GM13977 (cell line): Measurements from ENCODE around the gene EPB41L2.

Experiments
- DNase-seq: peaks from one replicate; pipeline ENCODE4 v3.0.0; 2012; ENCODE audit warnings: low spot score
- CTCF ChIP-seq: IDR thresholded peaks from 2 replicates; pipeline ENCODE4 v1.5.1; 2012; ENCODE audit warnings: mild to moderate bottlenecking, control low read depth; ENCODE audit not compliant: insufficient read depth; ENCODE audit errors: extremely low read depth, missing control alignments
- in situ Hi-C: fragments of 300-500 bp; cut with MboI; formaldehyde crosslinking; loops from one replicate; pipeline ENCODE4 v1.12.0; 2022; ENCODE audit warnings: low sequenced_read_pairs, low pct_unique_long_range_greater_than_20kb, mixed read lengths, inconsistent platforms; ENCODE audit not compliant: unreplicated experiment

EPB41L2 gene

GRCh38 chr6:130848945-130849344, 214.1 kb downstream of the EPB41L2 start:
- TF ChIP-seq CTCF, result no peak

GRCh38 chr6:130847001-130847910, 215.8 kb downstream of the EPB41L2 start:
- DNase-seq, result no peak
- TF ChIP-seq CTCF, result no peak
- in situ Hi-C loops, result loop anchor here (25.0 kb wide), 1 partner anchor 535 kb away; no protein-coding TSS in a partner anchor

More at GRCh38 chr6:130848945-130849344, 214.1 kb downstream of the EPB41L2 start:
- in situ Hi-C loops, result loop anchor here (25.0 kb wide), 1 partner anchor 537 kb away; no protein-coding TSS in a partner anchor
- peak; percentile 16 for DNase-seq

GRCh38 chr6:130846501-130846900, 216.5 kb downstream of the EPB41L2 start:
- no peak for TF ChIP-seq CTCF
- no peak for DNase-seq
- in situ Hi-C loops, result loop anchor here (25.0 kb wide), 1 partner anchor 534 kb away; no protein-coding TSS in a partner anchor

- in situ Hi-C loops, result loop anchor here (25.0 kb wide), 1 partner anchor 531 kb away; no protein-coding TSS in a partner anchor
- peak; percentile 21 for DNase-seq
- peak; percentile 59 for TF ChIP-seq CTCF
Observed at GRCh38 chr6:130843575-130844320, 219.3 kb downstream of the EPB41L2 start.

GRCh38 chr6:130841128-130841728, 221.8 kb downstream of the EPB41L2 start:
- TF ChIP-seq CTCF, result no peak
- no peak for DNase-seq
- in situ Hi-C loops, result loop anchor here (25.0 kb wide), 1 partner anchor 529 kb away; no protein-coding TSS in a partner anchor

- in situ Hi-C loops, result loop anchor here (25.0 kb wide), 1 partner anchor 528 kb away; no protein-coding TSS in a partner anchor
- DNase-seq, result no peak
- TF ChIP-seq CTCF, result no peak
Observed at GRCh38 chr6:130840050-130840449, 223.0 kb downstream of the EPB41L2 start.
